H1 (cell line): ENCODE data around the gene MAPK9. TPM values are rescaled to one million over a fixed set of nuclear protein-coding genes. Genes with fewer than 3 reads are reported as not detected.

Experiments
- CTCF ChIA-PET: fragments of 300-600 bp; sonication (Branson Sonifier 250); formaldehyde crosslinking; loops from one replicate; lab custom pipeline; 2021; ENCODE audit not compliant: partially characterized antibody; lab: Charles Lee
- POLR2A ChIA-PET: fragments of 300-600 bp; sonication (Branson Sonifier 250); formaldehyde crosslinking; loops from one replicate; lab custom pipeline; 2021; ENCODE audit warnings: inconsistent platforms; ENCODE audit not compliant: partially characterized antibody; lab: Charles Lee
- DNase-seq, 2 experiments: peaks; one replicate each; pipeline versions ENCODE4 v3.0.0 to v3.0.0-alpha.2; 2010 to 2022; ENCODE audit warnings: low spot score in 2 of 2, low read depth in 1 of 2, mixed read lengths in 1 of 2
- FAIRE-seq: peaks from 2 replicates; lab custom pipeline; 2011; peaks lifted over from hg19 to GRCh38; lab: Jason Lieb, UNC
- H2AFZ ChIP-seq: 2 replicates; pipeline ENCODE4 v1.8.1; 2012; ENCODE audit warnings: low read length, inconsistent platforms
- H2AK5ac ChIP-seq: 2 replicates; pipeline ENCODE4 v1.6.1; 2013; ENCODE audit warnings: low read depth, low read length
- H2BK120ac ChIP-seq: replicated peaks from 2 replicates; pipeline ENCODE3; 2013; ENCODE audit warnings: low read depth, low read length, inconsistent platforms
- H2BK12ac ChIP-seq: 2 replicates; pipeline ENCODE4 v1.6.1; 2013; ENCODE audit warnings: low read depth, low read length
- H2BK15ac ChIP-seq: 2 replicates; pipeline ENCODE4 v1.6.1; 2013; ENCODE audit warnings: low read length
- H2BK20ac ChIP-seq: 2 replicates; pipeline ENCODE4 v1.6.1; 2013; ENCODE audit warnings: low read length
- H2BK5ac ChIP-seq: 2 replicates; pipeline ENCODE4 v1.6.1; 2013; ENCODE audit warnings: low read depth, low read length
- H3K14ac ChIP-seq: 2 replicates; pipeline ENCODE4 v1.6.1; 2013; ENCODE audit warnings: inconsistent platforms; ENCODE audit not compliant: insufficient read length
- H3K18ac ChIP-seq: 2 replicates; pipeline ENCODE4 v1.6.1; 2013; ENCODE audit warnings: low read length; ENCODE audit errors: extremely low read depth
- H3K23ac ChIP-seq: 2 replicates; pipeline ENCODE4 v1.6.1; 2013; ENCODE audit warnings: inconsistent platforms; ENCODE audit not compliant: insufficient read length
- H3K23me2 ChIP-seq: 2 replicates; pipeline ENCODE4 v1.6.1; 2013; ENCODE audit warnings: low read depth, low read length
- H3K27ac ChIP-seq: 2 replicates; pipeline ENCODE4 v1.6.1; 2011; ENCODE audit warnings: low read depth, low read length, inconsistent platforms
- H3K27me3 ChIP-seq, 4 experiments: replicated peaks in 1 of 4; 1 replicate in 1 of 4; 2 replicates in 3 of 4; pipeline versions ENCODE4 v1.6.1 to v1.8.1; 2011 to 2013; ENCODE audit warnings: low read length in 3 of 4, mild to moderate bottlenecking in 3 of 4, inconsistent platforms in 2 of 4, mixed read lengths in 2 of 4, moderate library complexity in 1 of 4; ENCODE audit not compliant: control insufficient read depth in 3 of 4, insufficient read depth in 3 of 4; ENCODE audit errors: extremely low read depth in 1 of 4
- H3K36me3 ChIP-seq, 4 experiments: 2 replicates each; pipeline versions ENCODE4 v1.6.1 to v1.8.1; 2011 to 2013; ENCODE audit warnings: mild to moderate bottlenecking in 4 of 4, low read length in 3 of 4, moderate library complexity in 2 of 4, control low read depth in 1 of 4, inconsistent platforms in 1 of 4; ENCODE audit not compliant: insufficient read depth in 4 of 4, control insufficient read depth in 2 of 4
- H3K4ac ChIP-seq: replicated peaks from 2 replicates; pipeline ENCODE3; 2013; ENCODE audit warnings: low read length, low read depth, mixed read lengths, inconsistent platforms; ENCODE audit not compliant: insufficient read length
- H3K4me1 ChIP-seq, 4 experiments: replicated peaks in 1 of 4; 1 replicate in 1 of 4; 2 replicates in 3 of 4; pipeline versions ENCODE4 v1.6.1 to v1.8.1; 2011 to 2013; ENCODE audit warnings: low read length in 3 of 4, inconsistent platforms in 2 of 4, mixed read lengths in 1 of 4; ENCODE audit not compliant: insufficient read depth in 4 of 4, control insufficient read depth in 3 of 4
- H3K4me2 ChIP-seq, 2 experiments: 2 replicates each; pipeline versions ENCODE4 v1.6.1 to v1.8.1; 2011 to 2013; ENCODE audit warnings: low read depth in 2 of 2, low read length in 2 of 2, control low read depth in 1 of 2, inconsistent platforms in 1 of 2, mild to moderate bottlenecking in 1 of 2; ENCODE audit not compliant: insufficient read depth in 1 of 2
- H3K4me3 ChIP-seq, 4 experiments: fragments of 200-600, 300-600 bp in 1 of 4; sonication (generic), shearing (Covaris generic), sonication (Bioruptor Twin) in 1 of 4; 2 replicates each; pipeline versions ENCODE4 v1.5.1 to v1.8.1; 2011 to 2016; ENCODE audit warnings: low read length in 4 of 4, low read depth in 3 of 4, control low read depth in 2 of 4, inconsistent platforms in 2 of 4, mild to moderate bottlenecking in 2 of 4, mixed read lengths in 1 of 4, moderate library complexity in 1 of 4; ENCODE audit not compliant: insufficient read depth in 2 of 4; ENCODE audit errors: extremely low read depth in 1 of 4
- H3K56ac ChIP-seq: replicated peaks from 2 replicates; pipeline ENCODE3; 2013; ENCODE audit warnings: low read depth, mild to moderate bottlenecking, mixed read lengths, low read length, inconsistent platforms; ENCODE audit not compliant: insufficient read length
- H3K79me1 ChIP-seq: 2 replicates; pipeline ENCODE4 v1.6.1; 2013; ENCODE audit warnings: low read depth, low read length, control low read depth
- H3K79me2 ChIP-seq, 2 experiments: 2 replicates each; pipeline versions ENCODE4 v1.6.1 to v1.8.1; 2012 to 2013; ENCODE audit warnings: low read length in 2 of 2, mild to moderate bottlenecking in 2 of 2, inconsistent platforms in 1 of 2; ENCODE audit not compliant: insufficient read depth in 2 of 2, control insufficient read depth in 1 of 2
- H3K9ac ChIP-seq, 4 experiments: replicated peaks in 1 of 4; 1 replicate in 1 of 4; 2 replicates in 3 of 4; pipeline versions ENCODE4 v1.6.1 to v1.8.1; 2011 to 2013; ENCODE audit warnings: low read depth in 3 of 4, low read length in 3 of 4, control low read depth in 2 of 4, mild to moderate bottlenecking in 2 of 4, moderate library complexity in 2 of 4, inconsistent platforms in 1 of 4; ENCODE audit errors: extremely low read depth in 1 of 4
- H3K9me3 ChIP-seq, 2 experiments: 2 replicates each; pipeline versions ENCODE4 v1.6.1 to v1.8.1; 2012 to 2013; ENCODE audit warnings: mild to moderate bottlenecking in 2 of 2, moderate library complexity in 2 of 2, control low read depth in 1 of 2, inconsistent platforms in 1 of 2, low read depth in 1 of 2, low read length in 1 of 2, mixed read lengths in 1 of 2; ENCODE audit not compliant: insufficient read depth in 2 of 2
- H4K20me1 ChIP-seq, 2 experiments: replicated peaks in 1 of 2; 2 replicates each; pipeline versions ENCODE3 to v1.8.1; 2011 to 2013; ENCODE audit warnings: inconsistent platforms in 2 of 2, low read length in 2 of 2, mild to moderate bottlenecking in 1 of 2; ENCODE audit not compliant: insufficient read depth in 2 of 2, control insufficient read depth in 1 of 2
- H4K5ac ChIP-seq: 2 replicates; pipeline ENCODE4 v1.6.1; 2013; ENCODE audit warnings: low read length, low read depth, mixed read lengths, inconsistent platforms; ENCODE audit not compliant: insufficient read length
- H4K8ac ChIP-seq: 2 replicates; pipeline ENCODE4 v1.8.0; 2013; ENCODE audit warnings: mild to moderate bottlenecking, moderate library complexity, low read length, inconsistent platforms; ENCODE audit not compliant: insufficient read depth; ENCODE audit errors: extremely low read depth
- H4K91ac ChIP-seq: replicated peaks from 2 replicates; pipeline ENCODE3; 2013; ENCODE audit warnings: low read length, mixed read lengths, inconsistent platforms; ENCODE audit not compliant: insufficient read length
- ASH2L ChIP-seq: fragments of 200-600, 300-600 bp; sonication (generic); IDR thresholded peaks from one replicate; pipeline ENCODE4 v1.7.1; 2017; ENCODE audit warnings: low read length
- ATF3 ChIP-seq: IDR thresholded peaks from 2 replicates; pipeline ENCODE4 v1.6.1; 2011; ENCODE audit warnings: low read depth, mild to moderate bottlenecking, low read length; ENCODE audit not compliant: insufficient read depth
- BCL11A ChIP-seq, 2 experiments: IDR thresholded peaks; one replicate each; pipeline ENCODE4 v1.6.1; 2011; ENCODE audit warnings: low read depth in 2 of 2, low read length in 2 of 2, mild to moderate bottlenecking in 2 of 2
- CHD2 ChIP-seq: IDR thresholded peaks from 2 replicates; pipeline ENCODE4 v1.6.1; 2012; ENCODE audit warnings: low read length, improper control_type of control experiment
- GTF2F1 ChIP-seq: IDR thresholded peaks from 2 replicates; pipeline ENCODE4 v1.6.1; 2012; ENCODE audit warnings: low read depth, low read length, improper control_type of control experiment, borderline replicate concordance
- JUND ChIP-seq: IDR thresholded peaks from 2 replicates; pipeline ENCODE4 v1.6.1; 2011; ENCODE audit warnings: mild to moderate bottlenecking, improper control_type of control experiment, low read length
- MAFK ChIP-seq: IDR thresholded peaks from 2 replicates; pipeline ENCODE4 v1.6.1; 2012; ENCODE audit warnings: low read depth, mild to moderate bottlenecking, improper control_type of control experiment, low read length
- SIN3A ChIP-seq, 2 experiments: IDR thresholded peaks in 1 of 2; conservative IDR thresholded peaks in 1 of 2; 2 replicates each; pipeline ENCODE4 v1.6.1; 2011 to 2012; ENCODE audit warnings: low read length in 2 of 2, improper control_type of control experiment in 1 of 2, low read depth in 1 of 2, mild to moderate bottlenecking in 1 of 2
- YY1 ChIP-seq: IDR thresholded peaks from 2 replicates; pipeline ENCODE4 v1.6.1; 2011; ENCODE audit warnings: low read depth, mild to moderate bottlenecking, low read length
- WGBS, 2 experiments: shearing (Covaris generic) in 1 of 2; methylation state at CpG; one replicate each; pipeline versions ENCODE4 v1.1.6 to v1.1.7; 2013 to 2015; ENCODE audit warnings: low lambda C conversion rate in 2 of 2, mixed read lengths in 2 of 2, inconsistent platforms in 1 of 2, low coverage in 1 of 2, missing lambda C conversion rate in 1 of 2; ENCODE audit not compliant: insufficient replicate concordance in 2 of 2, insufficient coverage in 1 of 2, insufficient read length in 1 of 2; ENCODE audit errors: extremely low coverage in 1 of 2, missing lambda C conversion rate in 1 of 2; 5-methylcytosine and 5-hydroxymethylcytosine counted together
- polyA plus RNA-seq, 7 experiments: library from polyadenylated mRNA; depleted of rRNA in 3 of 7; stranded (reverse) in 5 of 7; unstranded in 2 of 7; fragments of >200 nt in 5 of 7; fragments of 200-250 nt in 2 of 7; gene quantifications; 1 replicate in 5 of 7; 2 replicates in 1 of 7; 4 replicates in 1 of 7; pipeline versions ENCODE4 v1.2.1 to v1.2.3, GENCODE V29; 2011 to 2013; ENCODE audit warnings: missing spikeins in 2 of 7, mixed read lengths in 2 of 7
- total RNA-seq: library from RNA; stranded (reverse); fragmentation: NEBNext Ultra II Directional; extraction: Animal tissue kit (Norgen Biotek cat#: 25700); gene quantifications from 2 replicates; pipeline ENCODE4 v1.2.1, GENCODE V29; 2021

Gene MAPK9
- total and polyA plus RNA-seq, 2 of the 8 experiments (the other 6 are each of a cell fraction or from before 2014, with no cell fraction given), result 22.3 to 43.7 TPM

GRCh38 chr5:180338001-180338707, 46.3 kb upstream of the MAPK9 start:
- Histone ChIP-seq H2BK120ac (no peak overlapping the region), H3K36me3 (peaks cover 24 to 51% (median 42%) of the 10 kb centered on the region in 4 experiments), H2BK12ac (0 out of 2 replicates have a peak overlapping the region, but pooled peaks have one; percentile 17), H3K79me2 (peaks cover 8 to 36% of the 10 kb centered on the region in 2 experiments; a peak in 3 of 4 replicates), H3K4ac (no peak overlapping the region), H3K27me3 (no peaks in the 10 kb centered on the region), H3K79me1 (peaks cover 12% of the 10 kb centered on the region), H3K4me3 (no peak overlapping the region), H3K9me3 (no peaks in the 10 kb centered on the region), H3K23ac (no peak overlapping the region), H3K56ac (no peak overlapping the region), H3K23me2 (peaks cover 1% of the 10 kb centered on the region; the same call in 1 of the 2 replicates), H4K8ac (peak overlapping the region; percentile 79), H3K9ac (no peak overlapping the region), H3K4me1 (peaks cover 2 to 19% (median 12%) of the 10 kb centered on the region in 4 experiments), H2AK5ac (no peak overlapping the region), H3K18ac (no peak overlapping the region), H3K14ac (no peak overlapping the region), H4K91ac (no peak overlapping the region), H2BK15ac (no peak overlapping the region), H4K5ac (no peak overlapping the region), H4K20me1 (peaks cover 0 to 5% of the 10 kb centered on the region in 2 experiments), H3K27ac (no peak overlapping the region), H2AFZ (no peak overlapping the region), H2BK5ac (no peak overlapping the region), H3K4me2 (no peak overlapping the region), H2BK20ac (no peak overlapping the region)
- 96% methylated on average over 22 of the region's 22 CpGs; no CpG with 5 or more reads in 1 of the 2 experiments for WGBS, 2 experiments
- FAIRE-seq (no peak), DNase-seq (no peak)
- CTCF ChIA-PET, result interaction anchor here (1.3 to 1.9 kb wide), 3 partner anchors 10 to 22 kb away, joined by 3 to 19 read pairs (median 5); no protein-coding TSS in a partner anchor
- POLR2A ChIA-PET, result interaction anchor here (1.0 to 10.9 kb wide), 3 partner anchors 7 to 158 kb away, joined by 3 to 146 read pairs (median 3); no protein-coding TSS in a partner anchor
- no peak for TF ChIP-seq ASH2L
- TF ChIP-seq CHD2, result no peak
- no peak for TF ChIP-seq SIN3A (conservative IDR thresholded peaks at IDR 0.05 in 1 of 2, IDR thresholded peaks at IDR 0.05 in 1 of 2; ENCODE audit: low read depth in 1 of 2, low read length in 2 of 2)
- no peak for TF ChIP-seq GTF2F1
- TF ChIP-seq YY1, result no peak
- no peak for TF ChIP-seq BCL11A (IDR thresholded peaks at IDR 0.05; ENCODE audit: low read depth in 2 of 2, low read length in 2 of 2)
- no peak for TF ChIP-seq ATF3
- TF ChIP-seq JUND, result no peak
- no peak for TF ChIP-seq MAFK
